Measurements from ENCODE around the gene WFS1. TPM values are rescaled to one million over a fixed set of nuclear protein-coding genes. Genes with fewer than 3 reads are reported as not detected.

Gene WFS1
- total and polyA plus RNA-seq, 9 of the 15 experiments (the other 6 are each of a cell fraction or from before 2014, with no cell fraction given) = 0.01 to 0.29 (median 0.03) TPM; not detected in 5

DNA sequence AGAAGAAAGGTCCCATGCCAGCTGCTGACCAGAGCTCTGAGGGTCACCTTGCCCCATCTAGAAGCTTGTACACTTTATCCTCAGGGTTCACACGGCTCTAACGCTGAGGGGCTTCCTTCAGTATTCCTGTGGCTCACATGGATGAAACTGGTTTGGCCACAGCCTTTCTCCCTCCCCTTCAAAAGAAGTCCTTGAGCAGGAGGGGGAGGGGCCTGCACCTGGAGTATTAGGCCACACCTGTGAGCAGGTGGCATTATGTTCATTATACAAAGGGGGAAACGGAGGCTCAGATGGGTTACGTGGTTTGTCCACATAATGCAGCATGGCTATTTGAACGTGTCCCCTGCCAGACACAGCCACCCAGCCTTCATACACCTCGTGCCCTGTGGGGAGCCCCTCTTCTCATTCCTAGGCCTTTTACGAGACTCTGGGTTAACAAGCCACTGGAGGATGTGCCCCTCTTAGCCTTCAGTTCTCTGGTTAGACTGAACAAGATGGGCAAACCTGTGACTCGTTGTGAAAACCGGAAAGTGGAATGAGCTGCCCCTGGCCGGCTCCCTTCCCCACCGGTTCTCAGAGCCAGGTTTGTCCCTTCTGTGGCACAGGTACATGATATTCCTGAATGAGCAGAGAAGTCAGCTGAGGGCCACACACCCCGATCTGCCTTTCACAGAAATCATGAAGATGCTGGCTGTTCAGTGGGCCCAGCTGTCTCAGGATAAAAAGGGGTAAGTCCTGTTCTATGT lies 42.1 kb upstream of the WFS1 start:
- intact Hi-C loops (cut with micrococcal nuclease) (no loop called here), in situ Hi-C loops (cut with MboI) (no loop called here)
- no peak overlapping the region for H3K27ac ChIP-seq (ENCODE audit: extremely low read depth, low read depth, low read length)
- ATAC-seq (no peak), FAIRE-seq (no peak), DNase-seq (ENCODE audit: extremely low read depth in 1 of 4, low spot score in 3 of 4) (no peak)
- H3K4me1 ChIP-seq (replicated peaks in 1 of 2; ENCODE audit: control insufficient read depth in 2 of 2, insufficient read depth in 2 of 2, low read length in 2 of 2) = no peaks in the 10 kb centered on the region
- H3K79me2 ChIP-seq (ENCODE audit: control insufficient read depth, insufficient read depth, low read length) = no peaks in the 10 kb centered on the region
- no peak overlapping the region for H3K4me3 ChIP-seq
- H3K36me3 ChIP-seq (ENCODE audit: control insufficient read depth, insufficient read depth, low read length) = no peaks in the 10 kb centered on the region
- no peaks in the 10 kb centered on the region for H3K9me3 ChIP-seq (replicated peaks; ENCODE audit: control insufficient read depth, insufficient read depth, low read depth, low read length)
- no peak overlapping the region for H3K9ac ChIP-seq (ENCODE audit: insufficient read depth in 1 of 2, low read depth in 2 of 2, low read length in 2 of 2)
- CTCF ChIA-PET (ENCODE audit: low intra/inter-chr PET ratio) = no interaction called here
- POLR2A ChIA-PET = interaction anchor here (1.4 kb wide), 1 partner anchor 10 kb away, joined by 3 read pairs; no protein-coding TSS in a partner anchor
- no peak overlapping the region for H2AFZ ChIP-seq (ENCODE audit: low read depth, low read length)
- H3K27me3 ChIP-seq (ENCODE audit: control insufficient read depth in 2 of 2, insufficient read depth in 2 of 2, low read length in 2 of 2) = no peaks in the 10 kb centered on the region; a peak in 1 of 5 replicates
- no TSS peak for BruUV-seq (replicated peaks)
- no peak overlapping the region for H3K4me2 ChIP-seq (ENCODE audit: insufficient read depth, low read length)
- H3K9me1 ChIP-seq (ENCODE audit: control insufficient read depth, insufficient read depth, low read length) = no peaks in the 10 kb centered on the region
- H4K20me1 ChIP-seq (replicated peaks; ENCODE audit: control insufficient read depth, insufficient read depth, low read length) = no peaks in the 10 kb centered on the region
- 1% methylated on average over 10 of the region's 12 CpGs for WGBS (ENCODE audit: insufficient coverage, low coverage, missing lambda C conversion rate)
- no peak for TF ChIP-seq PPARD (CRISPR knock-in tag; IDR thresholded peaks at IDR 0.05)
- TF ChIP-seq, protein P1, sequence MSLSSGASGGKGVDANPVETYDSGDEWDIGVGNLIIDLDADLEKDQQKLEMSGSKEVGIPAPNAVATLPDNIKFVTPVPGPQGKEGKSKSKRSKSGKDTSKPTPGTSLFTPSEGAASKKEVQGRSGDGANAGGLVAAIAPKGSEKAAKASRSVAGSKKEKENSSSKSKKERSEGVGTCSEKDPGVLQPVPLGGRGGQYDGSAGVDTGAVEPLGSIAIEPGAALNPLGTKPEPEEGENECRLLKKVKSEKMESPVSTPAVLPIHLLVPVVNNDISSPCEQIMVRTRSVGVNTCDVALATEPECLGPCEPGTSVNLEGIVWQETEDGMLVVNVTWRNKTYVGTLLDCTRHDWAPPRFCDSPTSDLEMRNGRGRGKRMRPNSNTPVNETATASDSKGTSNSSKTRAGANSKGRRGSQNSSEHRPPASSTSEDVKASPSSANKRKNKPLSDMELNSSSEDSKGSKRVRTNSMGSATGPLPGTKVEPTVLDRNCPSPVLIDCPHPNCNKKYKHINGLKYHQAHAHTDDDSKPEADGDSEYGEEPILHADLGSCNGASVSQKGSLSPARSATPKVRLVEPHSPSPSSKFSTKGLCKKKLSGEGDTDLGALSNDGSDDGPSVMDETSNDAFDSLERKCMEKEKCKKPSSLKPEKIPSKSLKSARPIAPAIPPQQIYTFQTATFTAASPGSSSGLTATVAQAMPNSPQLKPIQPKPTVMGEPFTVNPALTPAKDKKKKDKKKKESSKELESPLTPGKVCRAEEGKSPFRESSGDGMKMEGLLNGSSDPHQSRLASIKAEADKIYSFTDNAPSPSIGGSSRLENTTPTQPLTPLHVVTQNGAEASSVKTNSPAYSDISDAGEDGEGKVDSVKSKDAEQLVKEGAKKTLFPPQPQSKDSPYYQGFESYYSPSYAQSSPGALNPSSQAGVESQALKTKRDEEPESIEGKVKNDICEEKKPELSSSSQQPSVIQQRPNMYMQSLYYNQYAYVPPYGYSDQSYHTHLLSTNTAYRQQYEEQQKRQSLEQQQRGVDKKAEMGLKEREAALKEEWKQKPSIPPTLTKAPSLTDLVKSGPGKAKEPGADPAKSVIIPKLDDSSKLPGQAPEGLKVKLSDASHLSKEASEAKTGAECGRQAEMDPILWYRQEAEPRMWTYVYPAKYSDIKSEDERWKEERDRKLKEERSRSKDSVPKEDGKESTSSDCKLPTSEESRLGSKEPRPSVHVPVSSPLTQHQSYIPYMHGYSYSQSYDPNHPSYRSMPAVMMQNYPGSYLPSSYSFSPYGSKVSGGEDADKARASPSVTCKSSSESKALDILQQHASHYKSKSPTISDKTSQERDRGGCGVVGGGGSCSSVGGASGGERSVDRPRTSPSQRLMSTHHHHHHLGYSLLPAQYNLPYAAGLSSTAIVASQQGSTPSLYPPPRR (CRISPR knock-in tag; IDR thresholded peaks at IDR 0.05; ENCODE audit: borderline replicate concordance) = no peak
- TF ChIP-seq, protein P2, sequence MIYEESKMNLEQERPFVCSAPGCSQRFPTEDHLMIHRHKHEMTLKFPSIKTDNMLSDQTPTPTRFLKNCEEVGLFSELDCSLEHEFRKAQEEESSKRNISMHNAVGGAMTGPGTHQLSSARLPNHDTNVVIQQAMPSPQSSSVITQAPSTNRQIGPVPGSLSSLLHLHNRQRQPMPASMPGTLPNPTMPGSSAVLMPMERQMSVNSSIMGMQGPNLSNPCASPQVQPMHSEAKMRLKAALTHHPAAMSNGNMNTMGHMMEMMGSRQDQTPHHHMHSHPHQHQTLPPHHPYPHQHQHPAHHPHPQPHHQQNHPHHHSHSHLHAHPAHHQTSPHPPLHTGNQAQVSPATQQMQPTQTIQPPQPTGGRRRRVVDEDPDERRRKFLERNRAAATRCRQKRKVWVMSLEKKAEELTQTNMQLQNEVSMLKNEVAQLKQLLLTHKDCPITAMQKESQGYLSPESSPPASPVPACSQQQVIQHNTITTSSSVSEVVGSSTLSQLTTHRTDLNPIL (CRISPR knock-in tag; IDR thresholded peaks at IDR 0.05) = no peak
- TF ChIP-seq, protein P3, sequence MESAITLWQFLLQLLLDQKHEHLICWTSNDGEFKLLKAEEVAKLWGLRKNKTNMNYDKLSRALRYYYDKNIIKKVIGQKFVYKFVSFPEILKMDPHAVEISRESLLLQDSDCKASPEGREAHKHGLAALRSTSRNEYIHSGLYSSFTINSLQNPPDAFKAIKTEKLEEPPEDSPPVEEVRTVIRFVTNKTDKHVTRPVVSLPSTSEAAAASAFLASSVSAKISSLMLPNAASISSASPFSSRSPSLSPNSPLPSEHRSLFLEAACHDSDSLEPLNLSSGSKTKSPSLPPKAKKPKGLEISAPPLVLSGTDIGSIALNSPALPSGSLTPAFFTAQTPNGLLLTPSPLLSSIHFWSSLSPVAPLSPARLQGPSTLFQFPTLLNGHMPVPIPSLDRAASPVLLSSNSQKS (CRISPR knock-in tag; IDR thresholded peaks at IDR 0.05) = no peak
- TF ChIP-seq, protein P4, sequence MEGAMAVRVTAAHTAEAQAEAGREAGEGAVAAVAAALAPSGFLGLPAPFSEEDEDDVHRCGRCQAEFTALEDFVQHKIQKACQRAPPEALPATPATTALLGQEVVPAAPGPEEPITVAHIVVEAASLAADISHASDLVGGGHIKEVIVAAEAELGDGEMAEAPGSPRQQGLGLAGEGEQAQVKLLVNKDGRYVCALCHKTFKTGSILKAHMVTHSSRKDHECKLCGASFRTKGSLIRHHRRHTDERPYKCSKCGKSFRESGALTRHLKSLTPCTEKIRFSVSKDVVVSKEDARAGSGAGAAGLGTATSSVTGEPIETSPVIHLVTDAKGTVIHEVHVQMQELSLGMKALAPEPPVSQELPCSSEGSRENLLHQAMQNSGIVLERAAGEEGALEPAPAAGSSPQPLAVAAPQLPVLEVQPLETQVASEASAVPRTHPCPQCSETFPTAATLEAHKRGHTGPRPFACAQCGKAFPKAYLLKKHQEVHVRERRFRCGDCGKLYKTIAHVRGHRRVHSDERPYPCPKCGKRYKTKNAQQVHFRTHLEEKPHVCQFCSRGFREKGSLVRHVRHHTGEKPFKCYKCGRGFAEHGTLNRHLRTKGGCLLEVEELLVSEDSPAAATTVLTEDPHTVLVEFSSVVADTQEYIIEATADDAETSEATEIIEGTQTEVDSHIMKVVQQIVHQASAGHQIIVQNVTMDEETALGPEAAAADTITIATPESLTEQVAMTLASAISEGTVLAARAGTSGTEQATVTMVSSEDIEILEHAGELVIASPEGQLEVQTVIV (CRISPR knock-in tag; IDR thresholded peaks at IDR 0.05; ENCODE audit: borderline replicate concordance) = no peak
- no peak for TF ChIP-seq BRCA1 (IDR thresholded peaks at IDR 0.05)
- no peak for TF ChIP-seq BRCA1 (CRISPR knock-in tag; IDR thresholded peaks at IDR 0.05)
- no peak for TF ChIP-seq RB1 (IDR thresholded peaks at IDR 0.05; ENCODE audit: low read depth)
- TF ChIP-seq NFIC (IDR thresholded peaks at IDR 0.05) = no peak
- no peak for TF ChIP-seq SMARCA4 (IDR thresholded peaks at IDR 0.05)
- TF ChIP-seq SMC3 (conservative IDR thresholded peaks at IDR 0.05; ENCODE audit: insufficient read depth, low read depth, low read length) = no peak
- no peak for TF ChIP-seq FOXA3 (CRISPR knock-in tag; conservative IDR thresholded peaks at IDR 0.05 in 1 of 2, IDR thresholded peaks at IDR 0.05 in 1 of 2)

Data from K562 (cell line).